H1 (cell line): ENCODE data around the gene DIP2B.

Experiments
- EZH2 ChIP-seq: fragments of 200-600 bp; sonication (generic); IDR thresholded peaks from 2 replicates; pipeline ENCODE4 v1.7.1; 2012; ENCODE audit warnings: low read depth, mild to moderate bottlenecking, moderate library complexity, low read length, inconsistent platforms; ENCODE audit not compliant: severe bottlenecking
- NANOG ChIP-seq: IDR thresholded peaks from 2 replicates; pipeline ENCODE4 v1.6.1; 2011; ENCODE audit warnings: low read length, low read depth, mild to moderate bottlenecking, inconsistent platforms; ENCODE audit not compliant: insufficient read depth, poor library complexity, severe bottlenecking
- RAD21 ChIP-seq, 2 experiments: IDR thresholded peaks in 1 of 2; conservative IDR thresholded peaks in 1 of 2; 2 replicates each; pipeline ENCODE4 v1.6.1; 2011; ENCODE audit warnings: low read depth in 2 of 2, low read length in 2 of 2, improper control_type of control experiment in 1 of 2, inconsistent platforms in 1 of 2, mild to moderate bottlenecking in 1 of 2, moderate library complexity in 1 of 2
- SP1 ChIP-seq: IDR thresholded peaks from 2 replicates; pipeline ENCODE4 v1.6.1; 2011; ENCODE audit warnings: low read depth, low read length

GRCh38 chr12:50551866-50552265 lies 47.1 kb downstream of the DIP2B start:
- TF ChIP-seq NANOG (no peak), SP1 (no peak), RAD21 (IDR thresholded peaks at IDR 0.05 in 1 of 2, conservative IDR thresholded peaks at IDR 0.05 in 1 of 2; ENCODE audit: low read depth in 2 of 2, low read length in 2 of 2) (no peak), EZH2 (no peak)
